Naive thymus-derived CD4-positive, alpha-beta T cell (primary cell): ENCODE measurements around the gene ANO1. TPM values are rescaled to one million over a fixed set of nuclear protein-coding genes. Genes with fewer than 3 reads are reported as not detected.

Experiments
- ATAC-seq: fragments of 150-1000 bp; cut with Tn5 transposase; 2 replicates; pipeline ENCODE4 v1.10.0; 2021; ENCODE audit warnings: mild to moderate bottlenecking, moderate library complexity
- CTCF ChIA-PET: fragments of 350-600 bp; sonication (Branson Sonifier 250); formaldehyde crosslinking; loops from one replicate; lab custom pipeline; 2021; ENCODE audit warnings: antibody characterized with exemption; lab: Charles Lee
- POLR2A ChIA-PET: fragments of 350-600 bp; sonication (Branson Sonifier 250); formaldehyde crosslinking; loops from one replicate; lab custom pipeline; 2021; ENCODE audit warnings: antibody characterized with exemption, inconsistent platforms; lab: Charles Lee
- DNase-seq, 9 donors: peaks; one replicate each; pipeline versions ENCODE4 v3.0.0 to v3.0.0-alpha.2; 2020 to 2022; ENCODE audit warnings: mixed read lengths in 1 of 9
- H3K27ac ChIP-seq: one replicate; pipeline ENCODE4 v1.7.0; 2013; ENCODE audit warnings: mild to moderate bottlenecking, low read depth, low read length, moderate library complexity
- H3K27me3 ChIP-seq, 2 donors: one replicate each; pipeline ENCODE4 v1.7.0; 2013; ENCODE audit warnings: low read length in 2 of 2, mild to moderate bottlenecking in 2 of 2, moderate library complexity in 2 of 2; ENCODE audit not compliant: control insufficient read depth in 2 of 2, insufficient read depth in 2 of 2
- H3K36me3 ChIP-seq, 3 experiments: 1 replicate in 2 of 3; 2 replicates in 1 of 3; pipeline ENCODE4 v1.7.0; 2013; ENCODE audit warnings: low read length in 3 of 3, mild to moderate bottlenecking in 3 of 3, moderate library complexity in 1 of 3; ENCODE audit not compliant: insufficient read depth in 3 of 3, control insufficient read depth in 2 of 3
- H3K4me1 ChIP-seq, 2 donors: one replicate each; pipeline ENCODE4 v1.7.0; 2013; ENCODE audit warnings: low read length in 2 of 2, mild to moderate bottlenecking in 2 of 2, moderate library complexity in 1 of 2; ENCODE audit not compliant: control insufficient read depth in 2 of 2, insufficient read depth in 2 of 2
- H3K4me3 ChIP-seq: 2 replicates; pipeline ENCODE4 v1.7.0; 2013; ENCODE audit warnings: mild to moderate bottlenecking, low read length
- H3K9me3 ChIP-seq, 3 experiments: 1 replicate in 2 of 3; 2 replicates in 1 of 3; pipeline ENCODE4 v1.7.0; 2013; ENCODE audit warnings: low read length in 3 of 3; ENCODE audit not compliant: control insufficient read depth in 2 of 3
- H3K27ac Mint-ChIP-seq, 9 donors: one replicate each; pipeline ENCODE4 v1.8.0; 2020 to 2022; ENCODE audit warnings: mixed read lengths in 9 of 9, mild to moderate bottlenecking in 8 of 9, moderate library complexity in 5 of 9, inconsistent platforms in 2 of 9
- H3K27me3 Mint-ChIP-seq, 5 donors: one replicate each; pipeline ENCODE4 v1.8.0; 2021 to 2022; ENCODE audit warnings: mixed read lengths in 5 of 5, mild to moderate bottlenecking in 1 of 5
- H3K36me3 Mint-ChIP-seq, 5 donors: one replicate each; pipeline ENCODE4 v1.8.0; 2020 to 2022; ENCODE audit warnings: mixed read lengths in 5 of 5, mild to moderate bottlenecking in 3 of 5, inconsistent platforms in 1 of 5
- H3K4me1 Mint-ChIP-seq, 7 donors: one replicate each; pipeline ENCODE4 v1.8.0; 2020 to 2022; ENCODE audit warnings: mixed read lengths in 7 of 7, mild to moderate bottlenecking in 3 of 7, inconsistent platforms in 1 of 7
- H3K4me3 Mint-ChIP-seq, 10 donors: one replicate each; pipeline ENCODE4 v1.8.0; 2020 to 2022; ENCODE audit warnings: mild to moderate bottlenecking in 10 of 10, mixed read lengths in 10 of 10, moderate library complexity in 6 of 10, inconsistent platforms in 2 of 10
- H3K9me3 Mint-ChIP-seq, 11 donors: one replicate each; pipeline ENCODE4 v1.8.0; 2020 to 2022; ENCODE audit warnings: mixed read lengths in 11 of 11, mild to moderate bottlenecking in 4 of 11, inconsistent platforms in 1 of 11, moderate library complexity in 1 of 11
- intact Hi-C, 2 donors: fragments of 100-400 bp; cut with micrococcal nuclease; formaldehyde crosslinking; loops; one replicate each; pipeline ENCODE4 v1.15.1; 2023
- polyA plus RNA-seq, 2 donors: library from polyadenylated mRNA; unstranded; fragments of 300-500 nt; fragmentation: Illumina TruSeq; gene quantifications; one replicate each; pipeline ENCODE4 v1.2.3, GENCODE V29; 2021
- total RNA-seq, 6 experiments: library from RNA in 5 of 6; stranded (reverse) in 5 of 6; gene quantifications; 1 replicate in 5 of 6; 2 replicates in 1 of 6; pipeline ENCODE4 v1.2.3 and lab custom pipeline; 2021 to 2026

Gene ANO1
- total and polyA plus RNA-seq, 7 experiments from 2014 or later: not detected

DNA sequence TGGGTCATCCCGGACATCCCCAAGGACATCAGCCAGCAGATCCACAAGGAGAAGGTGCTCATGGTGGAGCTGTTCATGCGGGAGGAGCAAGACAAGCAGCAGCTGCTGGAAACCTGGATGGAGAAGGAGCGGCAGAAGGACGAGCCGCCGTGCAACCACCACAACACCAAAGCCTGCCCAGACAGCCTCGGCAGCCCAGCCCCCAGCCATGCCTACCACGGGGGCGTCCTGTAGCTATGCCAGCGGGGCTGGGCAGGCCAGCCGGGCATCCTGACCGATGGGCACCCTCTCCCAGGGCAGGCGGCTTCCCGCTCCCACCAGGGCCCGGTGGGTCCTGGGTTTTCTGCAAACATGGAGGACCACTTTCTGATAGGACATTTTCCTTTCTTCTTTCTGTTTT lies 109.7 kb downstream of the ANO1 start:
- H3K9me3 Mint-ChIP-seq: peaks cover 0 to 1% (median 0%) of the 10 kb centered on the region in 11 donors
- Histone ChIP-seq H3K4me3 (no peak overlapping the region), H3K36me3 (no peaks in the 10 kb centered on the region), H3K9me3 (no peaks in the 10 kb centered on the region), H3K27ac (no peak overlapping the region), H3K4me1 (no peaks in the 10 kb centered on the region), H3K27me3 (no peaks in the 10 kb centered on the region)
- intact Hi-C loops: no loop called here
- ChIA-PET CTCF (no interaction called here), POLR2A (no interaction called here)
- H3K27me3 Mint-ChIP-seq: peaks cover 0 to 14% (median 5%) of the 10 kb centered on the region in 5 donors
- ATAC-seq (no peak), DNase-seq (no peak)
- H3K4me1 Mint-ChIP-seq: peaks cover 0 to 3% (median 0%) of the 10 kb centered on the region in 7 donors
- no peak overlapping the region for H3K27ac Mint-ChIP-seq
- H3K36me3 Mint-ChIP-seq: no peaks in the 10 kb centered on the region
- no peak overlapping the region for H3K4me3 Mint-ChIP-seq

DNA sequence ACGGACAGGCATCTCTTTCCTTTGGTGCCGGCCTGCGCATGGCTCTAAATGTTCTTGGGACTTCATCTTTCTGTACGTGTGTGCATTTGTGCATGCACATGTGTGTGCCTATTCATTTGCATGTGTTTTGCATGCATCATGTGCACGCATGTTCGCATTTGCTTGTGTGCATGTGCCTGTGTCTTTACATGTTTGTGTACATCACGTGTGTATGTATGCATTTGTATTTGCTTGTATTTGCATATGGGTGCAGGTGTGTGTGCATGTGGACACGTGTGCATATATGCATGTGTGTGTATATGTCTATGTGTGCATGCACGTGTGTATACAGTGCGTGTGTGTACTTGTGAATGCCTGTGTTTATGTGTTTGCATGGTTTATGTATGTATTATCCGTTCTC lies 111.5 kb downstream of the ANO1 start:
- Histone ChIP-seq H3K4me3 (no peak overlapping the region), H3K27me3 (no peaks in the 10 kb centered on the region), H3K9me3 (no peaks in the 10 kb centered on the region), H3K4me1 (no peaks in the 10 kb centered on the region), H3K36me3 (no peaks in the 10 kb centered on the region), H3K27ac (no peak overlapping the region)
- ChIA-PET CTCF (no interaction called here), POLR2A (no interaction called here)
- H3K27ac Mint-ChIP-seq: no peak overlapping the region
- no peaks in the 10 kb centered on the region for H3K36me3 Mint-ChIP-seq
- H3K4me1 Mint-ChIP-seq: peaks cover 0 to 3% (median 0%) of the 10 kb centered on the region in 7 donors
- peaks cover 0 to 14% (median 5%) of the 10 kb centered on the region in 5 donors for H3K27me3 Mint-ChIP-seq
- peaks cover 0 to 1% (median 0%) of the 10 kb centered on the region in 11 donors for H3K9me3 Mint-ChIP-seq
- no peak overlapping the region for H3K4me3 Mint-ChIP-seq
- ATAC-seq (no peak), DNase-seq (no peak)
- intact Hi-C loops: no loop called here

DNA sequence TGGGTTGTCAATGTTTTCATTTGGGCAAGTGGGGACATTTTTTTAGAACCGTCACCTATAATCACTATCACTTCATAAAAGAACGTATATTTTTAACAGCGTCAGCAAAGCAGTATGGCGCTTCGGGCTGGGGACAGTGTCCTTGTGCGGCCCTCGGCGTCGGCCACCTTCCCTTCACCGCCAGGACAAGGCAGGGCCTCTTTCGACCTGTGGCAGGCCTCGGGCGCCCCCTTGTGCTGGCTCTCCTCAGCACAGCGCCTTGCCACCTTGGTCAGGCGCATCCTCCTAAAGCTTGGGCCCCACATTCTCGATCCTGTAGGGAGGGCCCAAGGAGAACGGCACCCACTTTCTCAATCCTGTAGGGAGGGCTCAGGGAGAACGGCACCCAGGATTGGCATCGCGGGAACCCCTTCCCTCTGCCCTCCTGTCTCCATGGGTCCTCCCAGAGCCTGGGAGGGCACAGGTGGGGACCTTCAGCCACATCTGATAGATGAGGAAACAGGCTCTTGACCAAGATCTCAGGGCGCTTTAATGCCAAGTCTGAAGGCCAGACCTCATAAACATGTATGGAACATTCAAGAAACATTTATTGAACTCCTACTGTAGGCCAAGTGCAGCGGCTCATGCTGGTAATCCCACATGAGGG lies 113.5 kb downstream of the ANO1 start:
- ATAC-seq (peak; percentile 62), DNase-seq (peak in 6 of 9 donors; percentile 11 to 68 (median 29))
- H3K4me3 Mint-ChIP-seq: no peak overlapping the region
- Histone ChIP-seq H3K4me3 (no peak overlapping the region), H3K9me3 (no peaks in the 10 kb centered on the region), H3K27ac (no peak overlapping the region), H3K4me1 (no peaks in the 10 kb centered on the region), H3K36me3 (no peaks in the 10 kb centered on the region), H3K27me3 (no peaks in the 10 kb centered on the region)
- ChIA-PET CTCF (no interaction called here), POLR2A (no interaction called here)
- H3K9me3 Mint-ChIP-seq: peaks cover 0 to 1% (median 0%) of the 10 kb centered on the region in 11 donors
- H3K27me3 Mint-ChIP-seq: peaks cover 0 to 12% (median 8%) of the 10 kb centered on the region in 5 donors
- no peaks in the 10 kb centered on the region for H3K36me3 Mint-ChIP-seq
- H3K27ac Mint-ChIP-seq: no peak overlapping the region
- intact Hi-C loops: loop anchor here (1.0 kb wide), 3 partner anchors 275 to 505 kb away; no protein-coding TSS in a partner anchor
- peaks cover 0 to 6% (median 0%) of the 10 kb centered on the region in 7 donors for H3K4me1 Mint-ChIP-seq

DNA sequence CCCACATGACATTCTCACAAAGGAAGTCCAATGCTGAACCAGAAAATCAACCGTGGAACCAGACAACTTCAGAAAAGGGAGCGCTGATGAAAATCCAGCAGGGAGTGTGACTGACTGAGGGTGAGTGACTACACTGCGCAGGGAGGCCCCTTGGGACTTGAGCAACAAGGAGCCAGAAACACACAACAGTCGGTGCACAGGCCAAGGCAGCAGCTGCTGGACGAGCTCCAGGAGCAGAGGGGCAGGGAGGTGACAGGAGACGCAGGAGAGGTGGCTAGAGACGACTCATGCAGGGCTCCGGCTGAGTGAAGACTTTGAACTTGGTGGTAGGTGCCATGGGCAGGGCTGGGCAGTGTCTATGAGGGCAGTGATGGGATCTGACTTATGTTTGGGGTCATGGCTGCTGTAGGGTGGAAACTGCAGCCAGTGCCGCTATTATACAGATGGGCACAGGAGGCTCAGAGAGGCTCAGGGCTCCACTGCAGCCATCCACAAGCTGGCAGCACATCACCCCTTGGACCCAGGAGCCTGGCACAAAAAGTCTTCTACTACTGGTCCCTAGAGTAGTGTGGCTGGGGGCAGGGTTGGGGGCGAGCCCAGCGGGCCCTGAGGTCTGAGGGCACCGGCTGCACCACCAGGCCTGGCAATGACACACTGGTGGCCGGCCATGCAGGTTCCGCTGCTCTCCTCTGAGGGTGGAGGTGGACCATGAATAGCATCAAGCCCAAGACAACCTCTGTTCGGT lies 114.7 kb downstream of the ANO1 start:
- H3K4me1 ChIP-seq: no peaks in the 10 kb centered on the region
- H3K9me3 Mint-ChIP-seq: no peaks in the 10 kb centered on the region
- H3K36me3 Mint-ChIP-seq: no peaks in the 10 kb centered on the region
- H3K4me3 Mint-ChIP-seq: no peak overlapping the region
- H3K4me3 ChIP-seq: no peak overlapping the region
- CTCF ChIA-PET: no interaction called here
- intact Hi-C loops: no loop called here
- POLR2A ChIA-PET: interaction anchor here (0.8 kb wide), 1 partner anchor 11 kb away, joined by 4 read pairs; no protein-coding TSS in a partner anchor
- H3K27me3 Mint-ChIP-seq: peaks cover 0 to 12% (median 8%) of the 10 kb centered on the region in 5 donors
- H3K27ac ChIP-seq: no peak overlapping the region
- peaks cover 0 to 6% (median 0%) of the 10 kb centered on the region in 7 donors for H3K4me1 Mint-ChIP-seq
- ATAC-seq (no peak), DNase-seq (no peak)
- no peaks in the 10 kb centered on the region for H3K9me3 ChIP-seq
- H3K27me3 ChIP-seq: no peaks in the 10 kb centered on the region
- no peak overlapping the region for H3K27ac Mint-ChIP-seq
- H3K36me3 ChIP-seq: no peaks in the 10 kb centered on the region

DNA sequence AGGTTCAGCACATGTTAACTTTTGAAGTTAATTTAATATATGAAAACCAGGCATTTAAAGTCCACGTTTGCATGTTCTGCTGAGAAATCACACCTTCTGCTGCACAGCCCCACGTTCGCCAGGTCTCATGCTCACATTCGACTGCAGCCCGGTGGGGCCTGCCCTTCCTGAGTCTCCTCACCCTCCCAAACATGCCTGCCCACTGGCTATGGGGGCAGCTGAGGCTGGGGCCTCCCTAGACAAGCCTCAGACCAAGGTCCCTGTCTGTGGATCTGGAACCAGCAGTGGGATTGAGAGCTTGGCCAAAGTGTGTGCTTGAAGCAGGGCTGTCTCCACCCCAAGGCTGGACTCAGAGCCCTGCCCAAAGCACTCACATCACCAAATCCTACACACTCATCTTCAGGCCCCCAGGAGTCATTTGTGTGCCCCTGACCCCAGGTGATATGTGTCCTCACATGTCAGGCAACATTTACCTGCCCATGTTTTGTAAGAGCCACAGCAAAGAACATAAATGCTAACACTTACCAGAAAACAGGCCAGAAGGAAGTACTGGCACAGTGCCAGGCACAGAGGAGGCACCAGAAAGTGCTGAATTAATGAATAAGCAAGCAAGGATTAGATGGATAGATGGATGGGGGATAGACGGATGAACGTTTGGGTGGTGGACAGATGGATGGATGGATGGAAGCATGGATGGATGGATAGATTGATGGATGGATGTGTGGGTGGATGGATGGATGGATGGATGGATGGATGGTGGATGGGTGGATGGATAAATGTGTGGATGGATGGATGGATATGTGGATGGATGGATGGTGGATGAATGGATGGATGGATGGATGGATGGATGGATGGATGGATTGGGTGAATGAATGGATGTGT lies 115.5 kb downstream of the ANO1 start:
- H3K27ac Mint-ChIP-seq: no peak overlapping the region
- Histone ChIP-seq H3K9me3 (no peaks in the 10 kb centered on the region), H3K27me3 (no peaks in the 10 kb centered on the region), H3K4me3 (no peak overlapping the region), H3K27ac (no peak overlapping the region), H3K4me1 (no peaks in the 10 kb centered on the region), H3K36me3 (no peaks in the 10 kb centered on the region)
- ATAC-seq: no peak
- CTCF ChIA-PET: no interaction called here
- intact Hi-C loops: no loop called here
- no peaks in the 10 kb centered on the region for H3K36me3 Mint-ChIP-seq
- H3K27me3 Mint-ChIP-seq: peaks cover 0 to 12% (median 8%) of the 10 kb centered on the region in 5 donors
- DNase-seq: no peak
- peaks cover 0 to 1% (median 0%) of the 10 kb centered on the region in 11 donors for H3K9me3 Mint-ChIP-seq
- POLR2A ChIA-PET: interaction anchor here (0.8 kb wide), 1 partner anchor 10 kb away, joined by 4 read pairs; no protein-coding TSS in a partner anchor
- no peak overlapping the region for H3K4me3 Mint-ChIP-seq
- peaks cover 0 to 6% (median 0%) of the 10 kb centered on the region in 7 donors for H3K4me1 Mint-ChIP-seq
